Activated CD8-positive, alpha-beta memory T cell treated with anti-CD3 and anti-CD28 coated beads, Interleukin-2, amount 50 U/mL, for 1 hour (primary cell): Measurements from ENCODE around the gene TRAPPC13.
A peak's percentile ranks its signal among the peaks of the same experiment; 100 is the strongest.
"Not testable (repeated sequence)": the region's sequence is repeated elsewhere in the genome, so short reads cannot be mapped to it uniquely, and the experiment has no call there.

ENCODE experiments used
- DNase-seq: peaks from one replicate; pipeline ENCODE4 v3.0.0-alpha.2; 2020; ENCODE audit errors: extremely low read depth

The TRAPPC13 gene

GRCh38 chr5:65624571-65625555 is at the start of gene TRAPPC13, which contains the start of gene SHLD3:
Gene TRAPPC13, plus strand, starts transcription at chr5:65625027. Its CDS starts 34 bp downstream, at chr5:65625061.
Gene SHLD3, plus strand, starts transcription at chr5:65625027. Its CDS starts 4,561 bp downstream, at chr5:65629588.
- DNase-seq = peak; percentile 74

GRCh38 chr5:65577141-65577540 is 47.7 kb upstream of the TRAPPC13 start:
- no peak for DNase-seq

- DNase-seq = no peak
These were observed 36.1 kb upstream of the TRAPPC13 start for GRCh38 chr5:65588694-65589093.

- not testable (repeated sequence) for DNase-seq
These were observed 23.1 kb upstream of the TRAPPC13 start for GRCh38 chr5:65601761-65602160.

- DNase-seq = no peak
These were observed 13.3 kb upstream of the TRAPPC13 start for GRCh38 chr5:65611524-65611923.

- DNase-seq = no peak
These were observed 12.4 kb upstream of the TRAPPC13 start for GRCh38 chr5:65612298-65612907.

- no peak for DNase-seq
These were observed 4.8 kb upstream of the TRAPPC13 start for GRCh38 chr5:65620021-65620420.

GRCh38 chr5:65621961-65622360 is 2.9 kb upstream of the TRAPPC13 start:
- DNase-seq = not testable (repeated sequence)

GRCh38 chr5:65623482-65623881 is 1.3 kb upstream of the TRAPPC13 start:
- DNase-seq = no peak

- DNase-seq = peak; percentile 79
These were observed 729 bp upstream of the TRAPPC13 start, which contains the start of gene TRIM23 for GRCh38 chr5:65624025-65624570. Gene TRIM23, minus strand, starts transcription at chr5:65624333. Its CDS starts 59 bp downstream, at chr5:65624274.

- DNase-seq = no peak
These were observed 916 bp downstream of the TRAPPC13 start for GRCh38 chr5:65625743-65626142.

- DNase-seq = no peak
These were observed 6.2 kb downstream of the TRAPPC13 start for GRCh38 chr5:65630981-65631380.

- no peak for DNase-seq
These were observed 15.4 kb downstream of the TRAPPC13 start for GRCh38 chr5:65640240-65640639.

- no peak for DNase-seq
These were observed 22.1 kb downstream of the TRAPPC13 start for GRCh38 chr5:65646938-65647337.

GRCh38 chr5:65647941-65648340 is 23.1 kb downstream of the TRAPPC13 start:
- DNase-seq = no peak

GRCh38 chr5:65651144-65651543 is 26.3 kb downstream of the TRAPPC13 start:
- DNase-seq = no peak

GRCh38 chr5:65654713-65655112 is 29.9 kb downstream of the TRAPPC13 start:
- no peak for DNase-seq

GRCh38 chr5:65663804-65664521 is 39.1 kb downstream of the TRAPPC13 start:
- DNase-seq = no peak

GRCh38 chr5:65668696-65669095 is 43.9 kb downstream of the TRAPPC13 start:
- DNase-seq = no peak

- no peak for DNase-seq
These were observed 48.0 kb downstream of the TRAPPC13 start for GRCh38 chr5:65672796-65673195.

GRCh38 chr5:65674749-65675148 is 49.9 kb downstream of the TRAPPC13 start:
- no peak for DNase-seq

- not testable (repeated sequence) for DNase-seq
These were observed 51.2 kb downstream of the TRAPPC13 start for GRCh38 chr5:65676056-65676455.
